Astrocyte of the spinal cord (primary cell): ENCODE data around the gene TEP1.
"Not testable (repeated sequence)": the region's sequence is repeated elsewhere in the genome, so short reads cannot be mapped to it uniquely, and the experiment has no call there.

ENCODE experiments used
- DNase-seq: peaks from one replicate; pipeline ENCODE4 v3.0.0; 2011; ENCODE audit warnings: low read depth, low spot score
- H3K4me3 ChIP-seq: 2 replicates; pipeline ENCODE4 v1.5.1; 2011; ENCODE audit warnings: low read depth, mild to moderate bottlenecking, low read length, moderate library complexity
- in situ Hi-C: cut with HindIII; loops from 2 replicates; pipeline ENCODE4 v1.10.0; 2017; ENCODE audit warnings: low sequenced_read_pairs
- TF ChIP-seq, protein P1 (sequence below): IDR thresholded peaks from 2 replicates; pipeline ENCODE4 v1.5.1; 2012; ENCODE audit warnings: low read depth, mild to moderate bottlenecking, low read length, inconsistent platforms

The TEP1 gene

DNA sequence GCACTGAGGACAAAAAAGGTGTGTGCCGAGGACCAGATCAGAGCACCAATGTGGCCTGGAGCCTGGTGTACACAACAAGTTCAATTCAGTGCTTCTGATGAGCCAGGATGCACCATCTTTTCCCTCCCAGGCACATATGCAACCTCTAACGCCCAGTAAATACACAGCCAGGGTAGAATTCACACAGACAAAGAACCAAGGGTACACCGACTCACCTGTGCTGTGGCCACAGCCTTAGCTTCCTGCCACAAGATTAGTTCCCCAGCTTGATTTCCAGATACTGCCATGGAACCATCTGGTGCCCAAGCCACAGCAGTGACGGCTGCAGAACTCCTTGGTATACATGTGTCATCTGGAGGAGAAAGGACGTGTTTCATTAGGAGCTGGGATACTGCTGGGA lies 40.5 kb downstream of the TEP1 start:
- TF ChIP-seq, protein P1, sequence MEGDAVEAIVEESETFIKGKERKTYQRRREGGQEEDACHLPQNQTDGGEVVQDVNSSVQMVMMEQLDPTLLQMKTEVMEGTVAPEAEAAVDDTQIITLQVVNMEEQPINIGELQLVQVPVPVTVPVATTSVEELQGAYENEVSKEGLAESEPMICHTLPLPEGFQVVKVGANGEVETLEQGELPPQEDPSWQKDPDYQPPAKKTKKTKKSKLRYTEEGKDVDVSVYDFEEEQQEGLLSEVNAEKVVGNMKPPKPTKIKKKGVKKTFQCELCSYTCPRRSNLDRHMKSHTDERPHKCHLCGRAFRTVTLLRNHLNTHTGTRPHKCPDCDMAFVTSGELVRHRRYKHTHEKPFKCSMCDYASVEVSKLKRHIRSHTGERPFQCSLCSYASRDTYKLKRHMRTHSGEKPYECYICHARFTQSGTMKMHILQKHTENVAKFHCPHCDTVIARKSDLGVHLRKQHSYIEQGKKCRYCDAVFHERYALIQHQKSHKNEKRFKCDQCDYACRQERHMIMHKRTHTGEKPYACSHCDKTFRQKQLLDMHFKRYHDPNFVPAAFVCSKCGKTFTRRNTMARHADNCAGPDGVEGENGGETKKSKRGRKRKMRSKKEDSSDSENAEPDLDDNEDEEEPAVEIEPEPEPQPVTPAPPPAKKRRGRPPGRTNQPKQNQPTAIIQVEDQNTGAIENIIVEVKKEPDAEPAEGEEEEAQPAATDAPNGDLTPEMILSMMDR, result no peak
- in situ Hi-C loops, result no loop called here
- no peak for DNase-seq
- no peak overlapping the region for H3K4me3 ChIP-seq

DNA sequence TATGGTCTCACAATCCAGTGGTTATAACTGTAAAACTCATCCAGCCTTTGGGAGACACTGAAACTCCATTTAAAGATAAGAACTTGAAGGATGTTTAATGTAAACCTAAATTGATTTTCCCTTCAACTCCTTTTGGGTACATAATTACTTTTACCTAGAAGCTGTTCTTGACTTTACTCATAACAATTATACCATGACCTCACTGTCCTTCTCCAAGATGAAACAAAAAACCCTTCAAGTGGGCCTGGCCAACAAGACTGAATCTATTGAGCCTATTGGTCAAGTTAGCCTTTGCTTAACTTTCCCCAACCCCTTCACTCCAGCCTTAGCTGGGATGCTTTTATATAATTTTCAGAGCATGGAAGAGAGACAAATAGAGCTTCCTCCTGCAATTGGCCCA lies 47.4 kb downstream of the TEP1 start:
- H3K4me3 ChIP-seq, result no peak overlapping the region
- DNase-seq, result no peak
- in situ Hi-C loops, result no loop called here
- TF ChIP-seq, protein P1, result no peak

DNA sequence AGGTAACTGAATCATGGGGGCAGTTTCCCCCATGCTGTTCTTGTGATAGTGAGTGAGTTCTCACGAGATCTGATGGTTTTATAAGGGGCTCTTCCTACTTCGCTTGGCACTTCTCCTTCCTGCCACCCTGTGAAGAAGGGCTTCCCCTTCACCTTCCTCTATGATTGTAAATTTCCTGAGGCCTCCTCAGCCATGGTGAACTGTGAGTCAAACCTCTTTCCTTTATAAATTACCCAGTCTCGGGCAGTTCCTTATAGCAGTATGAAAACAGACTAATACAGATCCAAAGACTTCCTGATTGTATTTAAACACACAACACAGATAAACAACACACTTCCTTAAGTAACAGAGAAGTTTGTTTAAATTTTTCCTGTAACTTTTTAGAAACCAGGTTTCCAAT lies 54.8 kb downstream of the TEP1 start:
- H3K4me3 ChIP-seq, DNase-seq, in situ Hi-C loops: not testable (repeated sequence)

DNA sequence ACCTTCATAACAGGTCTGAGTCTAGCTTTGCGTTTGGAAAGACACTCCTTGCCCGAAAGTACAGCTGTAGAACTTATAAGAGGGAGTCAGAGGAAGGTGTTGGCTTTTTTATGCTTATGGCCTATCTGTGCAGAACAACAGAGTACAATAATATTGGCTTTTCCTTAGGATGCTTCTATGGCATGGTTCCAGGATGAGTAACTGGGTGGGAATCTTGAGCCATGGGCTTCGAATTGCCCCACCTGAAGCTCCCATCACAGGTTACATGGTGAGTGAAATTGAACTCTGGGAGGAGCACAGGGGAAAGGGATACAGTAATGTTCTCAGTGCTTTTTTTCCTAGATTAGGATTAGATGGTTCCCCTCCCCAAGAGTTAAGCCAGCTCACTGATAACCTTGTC lies 56.9 kb downstream of the TEP1 start:
- in situ Hi-C loops, result no loop called here
- H3K4me3 ChIP-seq, result no peak overlapping the region
- DNase-seq, result no peak
- TF ChIP-seq, protein P1, result no peak

DNA sequence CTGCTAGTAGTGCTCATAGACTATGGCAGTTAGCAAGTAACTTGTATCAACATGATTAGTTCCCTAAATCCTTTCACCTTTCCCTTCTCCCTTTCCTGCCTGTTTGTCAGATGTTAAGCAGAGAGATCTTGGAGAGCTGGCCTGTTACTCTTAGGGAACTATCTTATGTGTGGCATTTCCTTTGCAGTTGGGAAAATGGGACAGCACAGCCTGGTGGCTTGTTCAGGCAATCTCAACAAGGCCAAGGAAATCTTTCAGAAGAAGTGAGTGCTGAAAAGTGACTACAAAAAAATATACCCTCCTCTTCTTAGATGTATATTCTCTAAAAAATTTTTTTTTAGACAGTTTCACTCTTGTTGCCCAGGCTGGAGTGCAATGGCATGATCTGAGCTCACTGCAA lies 62.4 kb downstream of the TEP1 start:
- in situ Hi-C loops, result no loop called here
- H3K4me3 ChIP-seq, result no peak overlapping the region
- DNase-seq, result no peak
- TF ChIP-seq, protein P1, result peak; percentile 41

DNA sequence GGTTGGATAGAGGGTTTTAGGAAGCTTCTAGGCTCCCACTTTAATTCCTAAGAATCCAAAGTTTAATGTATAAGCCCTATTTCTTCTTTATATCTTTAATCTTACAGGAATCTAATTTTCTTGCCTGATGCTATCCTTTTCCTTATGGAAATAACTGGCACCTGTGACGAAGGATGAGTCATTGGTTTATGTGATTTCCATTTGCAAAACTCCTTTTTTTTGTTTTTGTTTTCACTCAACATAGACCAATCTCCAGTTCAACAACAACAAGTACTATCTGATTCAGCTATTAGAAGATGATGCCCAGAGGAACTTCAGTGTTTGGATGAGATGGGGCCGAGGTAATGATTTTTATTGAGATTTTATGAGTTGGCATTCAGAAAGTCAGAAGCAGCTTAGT lies 63.0 kb downstream of the TEP1 start:
- TF ChIP-seq, protein P1, result no peak
- DNase-seq, result no peak
- in situ Hi-C loops, result no loop called here
- H3K4me3 ChIP-seq, result no peak overlapping the region

DNA sequence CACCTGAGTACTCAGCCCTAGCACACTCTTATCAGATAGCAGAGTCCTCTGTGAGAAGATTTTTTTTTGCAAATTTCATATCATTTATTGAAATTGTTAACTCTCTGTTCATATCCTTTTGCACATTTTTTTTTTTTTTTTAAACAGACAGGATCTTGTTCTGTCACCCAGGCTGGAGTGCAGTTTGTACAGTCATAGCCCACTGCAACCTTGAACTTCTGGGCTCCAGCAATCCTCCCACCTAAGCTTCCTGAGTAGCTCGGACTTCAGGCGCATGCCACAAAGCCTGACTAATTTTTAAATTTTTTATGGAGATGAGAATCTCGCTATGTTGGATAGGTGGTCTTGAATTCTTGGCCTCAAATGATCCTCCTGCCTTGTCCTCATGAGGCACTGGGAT lies 65.6 kb downstream of the TEP1 start:
- DNase-seq, result no peak
- TF ChIP-seq, protein P1, result no peak
- H3K4me3 ChIP-seq, result no peak overlapping the region
- in situ Hi-C loops, result no loop called here
